GM20431 (cell line): ENCODE results near the gene FCGR1A.
"Not testable (repeated sequence)": the region's sequence is repeated elsewhere in the genome, so short reads cannot be mapped to it uniquely, and the experiment has no call there.

ENCODE experiments used
- in situ Hi-C: fragments of 300-500 bp; cut with MseI, MboI; formaldehyde crosslinking; loops from one replicate; pipeline ENCODE4 v1.15.0; 2020; ENCODE audit warnings: low sequenced_read_pairs; ENCODE audit not compliant: unreplicated experiment

Gene FCGR1A

GRCh38 chr1:149775510-149776147 lies 6.9 kb upstream of the FCGR1A start:
- in situ Hi-C loops, result not testable (repeated sequence)

GRCh38 chr1:149777084-149777483 lies 5.4 kb upstream of the FCGR1A start:
- in situ Hi-C loops, result not testable (repeated sequence)

GRCh38 chr1:149778313-149778712 lies 4.2 kb upstream of the FCGR1A start:
- in situ Hi-C loops, result not testable (repeated sequence)

GRCh38 chr1:149781413-149781984 lies 995 bp upstream of the FCGR1A start:
- in situ Hi-C loops, result not testable (repeated sequence)

GRCh38 chr1:149783289-149783688 lies 795 bp downstream of the FCGR1A start:
- in situ Hi-C loops, result not testable (repeated sequence)

- in situ Hi-C loops, result not testable (repeated sequence)
Observed at GRCh38 chr1:149783868-149784267, 1.4 kb downstream of the FCGR1A start.

GRCh38 chr1:149787688-149788451 lies 5.4 kb downstream of the FCGR1A start:
- in situ Hi-C loops, result not testable (repeated sequence)

- in situ Hi-C loops, result not testable (repeated sequence)
Observed at GRCh38 chr1:149792502-149792901, 10.0 kb downstream of the FCGR1A start.

- in situ Hi-C loops, result not testable (repeated sequence)
Observed at GRCh38 chr1:149792912-149793515, 10.5 kb downstream of the FCGR1A start.

GRCh38 chr1:149793885-149794284 lies 11.4 kb downstream of the FCGR1A start:
- in situ Hi-C loops, result not testable (repeated sequence)

GRCh38 chr1:149801628-149802027 lies 19.1 kb downstream of the FCGR1A start:
- in situ Hi-C loops, result not testable (repeated sequence)

- in situ Hi-C loops, result not testable (repeated sequence)
Observed at GRCh38 chr1:149804417-149805080, 22.1 kb downstream of the FCGR1A start.

- in situ Hi-C loops, result not testable (repeated sequence)
Observed at GRCh38 chr1:149810697-149811405, 28.4 kb downstream of the FCGR1A start.

- in situ Hi-C loops, result not testable (repeated sequence)
Observed at GRCh38 chr1:149811514-149811889, 29.0 kb downstream of the FCGR1A start.

- in situ Hi-C loops, result not testable (repeated sequence)
Observed at GRCh38 chr1:149811890-149812829, 29.7 kb downstream of the FCGR1A start.

GRCh38 chr1:149812893-149813801 lies 30.7 kb downstream of the FCGR1A start:
- in situ Hi-C loops, result not testable (repeated sequence)

- in situ Hi-C loops, result not testable (repeated sequence)
Observed at GRCh38 chr1:149820387-149820786, 37.9 kb downstream of the FCGR1A start.

GRCh38 chr1:149826555-149826954 lies 44.1 kb downstream of the FCGR1A start:
- in situ Hi-C loops, result not testable (repeated sequence)
